Measurements from ENCODE around the gene EPHA3.

- TF ChIP-seq CTCF (conservative IDR thresholded peaks at IDR 0.05 in 1 of 2, IDR thresholded peaks at IDR 0.05 in 1 of 2; ENCODE audit: low read depth in 1 of 2, low read length in 2 of 2): peak in 1 of 2 donors; percentile 44
- no peak for TF ChIP-seq EZH2 (IDR thresholded peaks at IDR 0.05; ENCODE audit: low read length, missing control alignments)
These were observed 207.2 kb downstream of the EPHA3 start for GRCh38 chr3:89314454-89315098.

All from fibroblast of lung (primary cell).